ENCODE results near the gene C1S. TPM values are rescaled to one million over a fixed set of nuclear protein-coding genes. Genes with fewer than 3 reads are reported as not detected.
"Not testable (repeated sequence)": the region's sequence is repeated elsewhere in the genome, so short reads cannot be mapped to it uniquely, and the experiment has no call there.

Gene C1S
- total and polyA plus RNA-seq, 2 experiments from 2014 or later = 4.9 to 9.7 TPM

DNA sequence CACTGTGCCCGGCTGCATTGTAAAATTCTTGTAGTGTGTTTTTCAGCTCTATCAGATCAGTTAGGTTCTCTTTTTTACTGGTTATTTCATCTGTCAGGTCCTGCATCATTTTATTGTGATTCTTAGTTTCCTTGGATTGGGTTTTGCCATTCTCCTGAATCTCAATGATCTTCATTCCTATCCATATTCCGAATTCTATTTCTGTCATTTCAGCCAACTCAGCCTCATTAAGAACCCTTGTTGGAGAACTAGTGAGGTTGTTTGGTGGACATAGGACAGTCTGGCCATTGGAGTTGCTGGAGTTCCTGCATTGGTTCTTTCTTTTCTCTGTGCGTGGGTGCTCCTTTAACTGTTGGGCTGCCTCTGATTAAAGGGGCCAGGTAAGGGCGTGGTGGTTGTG is 5.6 kb upstream of the C1S start:
- no peaks in the 10 kb centered on the region for H3K4me1 ChIP-seq (ENCODE audit: insufficient read depth)
- no peak overlapping the region for H2AFZ ChIP-seq
- no peaks in the 10 kb centered on the region for H3K36me3 ChIP-seq (ENCODE audit: insufficient read depth)
- no peaks in the 10 kb centered on the region for H3K36me3 Mint-ChIP-seq (ENCODE audit: low read depth)
- peaks cover 5% of the 10 kb centered on the region; the same call in 2 of the 3 replicates for H3K4me1 Mint-ChIP-seq
- H3K9me3 Mint-ChIP-seq = no peaks in the 10 kb centered on the region
- H3K4me3 ChIP-seq = no peak overlapping the region
- no peak overlapping the region for H3K4me3 Mint-ChIP-seq
- no peaks in the 10 kb centered on the region for H3K27me3 ChIP-seq (ENCODE audit: insufficient read depth)
- H3K27me3 Mint-ChIP-seq (ENCODE audit: insufficient read depth, low read depth, poor library complexity) = no peaks in the 10 kb centered on the region
- TF ChIP-seq, protein P1, sequence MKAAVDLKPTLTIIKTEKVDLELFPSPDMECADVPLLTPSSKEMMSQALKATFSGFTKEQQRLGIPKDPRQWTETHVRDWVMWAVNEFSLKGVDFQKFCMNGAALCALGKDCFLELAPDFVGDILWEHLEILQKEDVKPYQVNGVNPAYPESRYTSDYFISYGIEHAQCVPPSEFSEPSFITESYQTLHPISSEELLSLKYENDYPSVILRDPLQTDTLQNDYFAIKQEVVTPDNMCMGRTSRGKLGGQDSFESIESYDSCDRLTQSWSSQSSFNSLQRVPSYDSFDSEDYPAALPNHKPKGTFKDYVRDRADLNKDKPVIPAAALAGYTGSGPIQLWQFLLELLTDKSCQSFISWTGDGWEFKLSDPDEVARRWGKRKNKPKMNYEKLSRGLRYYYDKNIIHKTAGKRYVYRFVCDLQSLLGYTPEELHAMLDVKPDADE (IDR thresholded peaks at IDR 0.05) = no peak
- TF ChIP-seq EZH2phosphoT487 (IDR thresholded peaks at IDR 0.05; ENCODE audit: unreplicated experiment) (no peak), EZH2 (IDR thresholded peaks at IDR 0.05; ENCODE audit: low read depth, unreplicated experiment) (no peak), ZNF114 (CRISPR knock-in tag; IDR thresholded peaks at IDR 0.05) (no peak), POLR2AphosphoS5 (IDR thresholded peaks at IDR 0.05; ENCODE audit: low read depth) (no peak), NANOG (IDR thresholded peaks at IDR 0.05; ENCODE audit: borderline replicate concordance) (no peak), CREB1 (CRISPR knock-in tag; IDR thresholded peaks at IDR 0.05; ENCODE audit: low read depth) (no peak), JUNB (IDR thresholded peaks at IDR 0.05; ENCODE audit: unreplicated experiment) (no peak), ZNF331 (CRISPR knock-in tag; IDR thresholded peaks at IDR 0.05; ENCODE audit: low read depth) (no peak)
- TF ChIP-seq, protein P2, sequence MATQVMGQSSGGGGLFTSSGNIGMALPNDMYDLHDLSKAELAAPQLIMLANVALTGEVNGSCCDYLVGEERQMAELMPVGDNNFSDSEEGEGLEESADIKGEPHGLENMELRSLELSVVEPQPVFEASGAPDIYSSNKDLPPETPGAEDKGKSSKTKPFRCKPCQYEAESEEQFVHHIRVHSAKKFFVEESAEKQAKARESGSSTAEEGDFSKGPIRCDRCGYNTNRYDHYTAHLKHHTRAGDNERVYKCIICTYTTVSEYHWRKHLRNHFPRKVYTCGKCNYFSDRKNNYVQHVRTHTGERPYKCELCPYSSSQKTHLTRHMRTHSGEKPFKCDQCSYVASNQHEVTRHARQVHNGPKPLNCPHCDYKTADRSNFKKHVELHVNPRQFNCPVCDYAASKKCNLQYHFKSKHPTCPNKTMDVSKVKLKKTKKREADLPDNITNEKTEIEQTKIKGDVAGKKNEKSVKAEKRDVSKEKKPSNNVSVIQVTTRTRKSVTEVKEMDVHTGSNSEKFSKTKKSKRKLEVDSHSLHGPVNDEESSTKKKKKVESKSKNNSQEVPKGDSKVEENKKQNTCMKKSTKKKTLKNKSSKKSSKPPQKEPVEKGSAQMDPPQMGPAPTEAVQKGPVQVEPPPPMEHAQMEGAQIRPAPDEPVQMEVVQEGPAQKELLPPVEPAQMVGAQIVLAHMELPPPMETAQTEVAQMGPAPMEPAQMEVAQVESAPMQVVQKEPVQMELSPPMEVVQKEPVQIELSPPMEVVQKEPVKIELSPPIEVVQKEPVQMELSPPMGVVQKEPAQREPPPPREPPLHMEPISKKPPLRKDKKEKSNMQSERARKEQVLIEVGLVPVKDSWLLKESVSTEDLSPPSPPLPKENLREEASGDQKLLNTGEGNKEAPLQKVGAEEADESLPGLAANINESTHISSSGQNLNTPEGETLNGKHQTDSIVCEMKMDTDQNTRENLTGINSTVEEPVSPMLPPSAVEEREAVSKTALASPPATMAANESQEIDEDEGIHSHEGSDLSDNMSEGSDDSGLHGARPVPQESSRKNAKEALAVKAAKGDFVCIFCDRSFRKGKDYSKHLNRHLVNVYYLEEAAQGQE (IDR thresholded peaks at IDR 0.05; ENCODE audit: unreplicated experiment) = no peak
- H3K27ac ChIP-seq (ENCODE audit: low read depth) = no peak overlapping the region
- H3F3A ChIP-seq (replicated peaks; ENCODE audit: low read depth) = no peaks in the 10 kb centered on the region
- no peaks in the 10 kb centered on the region for H3K9me2 ChIP-seq (ENCODE audit: insufficient read depth)
- H3K79me2 ChIP-seq (replicated peaks; ENCODE audit: insufficient read depth) = no peaks in the 10 kb centered on the region
- H4K20me1 ChIP-seq (replicated peaks; ENCODE audit: insufficient read depth) = no peaks in the 10 kb centered on the region
- H3K4me2 ChIP-seq = no peak overlapping the region
- ATAC-seq = no peak
- DNase-seq (ENCODE audit: low spot score) = no peak
- H3K27ac Mint-ChIP-seq = no peak overlapping the region

DNA sequence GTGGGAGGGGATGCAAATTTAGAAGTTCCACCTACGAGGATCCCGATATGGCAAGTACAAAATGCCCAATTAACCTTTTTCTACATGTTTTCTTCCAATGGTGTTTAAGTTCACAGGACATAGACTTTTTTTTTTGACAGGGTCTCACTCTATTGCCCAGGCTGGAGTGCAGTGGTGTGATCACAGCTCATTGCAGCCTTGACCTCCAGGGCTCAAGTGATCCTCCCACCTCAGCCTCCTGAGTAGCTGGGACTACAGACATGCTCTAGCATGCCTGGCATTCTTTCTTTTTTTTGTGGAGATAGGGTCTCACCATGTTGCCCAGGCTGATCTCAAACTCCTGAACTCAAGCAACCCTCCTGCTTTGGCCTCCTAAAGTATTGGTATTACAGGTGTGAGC is 4.8 kb upstream of the C1S start:
- not testable (repeated sequence) for ATAC-seq; H3K4me2 ChIP-seq; H3K9me2 ChIP-seq (ENCODE audit: insufficient read depth); H3K36me3 Mint-ChIP-seq (ENCODE audit: low read depth); H3K79me2 ChIP-seq (replicated peaks; ENCODE audit: insufficient read depth); H3F3A ChIP-seq (replicated peaks; ENCODE audit: low read depth); H3K27ac ChIP-seq (ENCODE audit: low read depth); H3K36me3 ChIP-seq (ENCODE audit: insufficient read depth); DNase-seq (ENCODE audit: low spot score); H2AFZ ChIP-seq; H3K9me3 Mint-ChIP-seq; H3K27me3 Mint-ChIP-seq (ENCODE audit: insufficient read depth, low read depth, poor library complexity); H3K27me3 ChIP-seq (ENCODE audit: insufficient read depth); H3K4me3 Mint-ChIP-seq; H3K27ac Mint-ChIP-seq; H3K4me3 ChIP-seq; H4K20me1 ChIP-seq (replicated peaks; ENCODE audit: insufficient read depth); H3K4me1 ChIP-seq (ENCODE audit: insufficient read depth)
- peaks cover 13% of the 10 kb centered on the region for H3K4me1 Mint-ChIP-seq
